GM10266 (cell line): ENCODE results near the gene ANKH.
A peak's percentile ranks its signal among the peaks of the same experiment; 100 is the strongest.

ENCODE experiments used
- DNase-seq: peaks from one replicate; pipeline ENCODE4 v3.0.0; 2012; ENCODE audit errors: extremely low spot score
- TF ChIP-seq, protein P1 (sequence below): IDR thresholded peaks from 2 replicates; pipeline ENCODE4 v1.5.1; 2012; ENCODE audit warnings: mild to moderate bottlenecking, low read depth; ENCODE audit not compliant: control insufficient read depth, insufficient read depth; ENCODE audit errors: missing control alignments

The ANKH gene

DNA sequence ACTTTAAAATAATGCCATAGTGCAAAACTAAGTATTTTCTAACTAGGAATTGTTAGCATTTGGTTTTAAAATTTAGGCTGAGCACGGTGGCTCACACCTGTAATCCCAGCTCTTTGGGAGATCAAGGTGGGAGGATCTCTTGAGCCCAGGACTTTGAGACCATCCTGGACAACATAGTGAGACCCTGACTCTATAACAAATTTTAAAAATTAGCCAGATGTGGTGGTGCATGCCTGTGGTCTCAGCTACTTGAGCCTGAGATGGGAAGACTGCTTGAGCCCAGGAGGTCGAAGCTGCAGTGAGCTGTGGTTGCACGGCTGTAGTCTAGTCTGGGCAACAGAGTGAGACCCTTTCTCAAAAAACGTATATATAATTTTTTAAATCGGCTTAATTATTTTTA lies 202.2 kb downstream of the ANKH start:
- TF ChIP-seq, protein P1, sequence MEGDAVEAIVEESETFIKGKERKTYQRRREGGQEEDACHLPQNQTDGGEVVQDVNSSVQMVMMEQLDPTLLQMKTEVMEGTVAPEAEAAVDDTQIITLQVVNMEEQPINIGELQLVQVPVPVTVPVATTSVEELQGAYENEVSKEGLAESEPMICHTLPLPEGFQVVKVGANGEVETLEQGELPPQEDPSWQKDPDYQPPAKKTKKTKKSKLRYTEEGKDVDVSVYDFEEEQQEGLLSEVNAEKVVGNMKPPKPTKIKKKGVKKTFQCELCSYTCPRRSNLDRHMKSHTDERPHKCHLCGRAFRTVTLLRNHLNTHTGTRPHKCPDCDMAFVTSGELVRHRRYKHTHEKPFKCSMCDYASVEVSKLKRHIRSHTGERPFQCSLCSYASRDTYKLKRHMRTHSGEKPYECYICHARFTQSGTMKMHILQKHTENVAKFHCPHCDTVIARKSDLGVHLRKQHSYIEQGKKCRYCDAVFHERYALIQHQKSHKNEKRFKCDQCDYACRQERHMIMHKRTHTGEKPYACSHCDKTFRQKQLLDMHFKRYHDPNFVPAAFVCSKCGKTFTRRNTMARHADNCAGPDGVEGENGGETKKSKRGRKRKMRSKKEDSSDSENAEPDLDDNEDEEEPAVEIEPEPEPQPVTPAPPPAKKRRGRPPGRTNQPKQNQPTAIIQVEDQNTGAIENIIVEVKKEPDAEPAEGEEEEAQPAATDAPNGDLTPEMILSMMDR: no peak

DNA sequence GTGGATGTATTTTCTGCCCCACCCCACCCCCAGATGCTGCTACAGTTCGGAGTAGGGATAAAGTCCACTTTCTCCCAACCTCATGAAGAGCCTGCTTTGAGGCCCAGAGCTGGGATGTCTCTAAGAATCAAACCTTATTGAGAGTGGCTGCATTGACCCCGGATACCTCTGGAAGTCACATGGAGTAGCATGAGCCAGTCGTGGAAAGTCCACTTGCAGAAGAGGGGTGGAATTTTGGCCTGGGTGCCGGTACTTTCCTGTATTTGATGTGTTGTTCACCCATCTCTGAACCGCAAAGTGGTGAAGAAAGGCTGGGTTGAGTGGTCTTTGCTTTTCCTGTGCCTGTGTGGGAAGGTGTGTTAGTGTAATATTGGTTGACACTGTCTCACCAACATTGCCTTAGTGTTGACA lies 203.4 kb downstream of the ANKH start:
- peak; percentile 22 for DNase-seq
- TF ChIP-seq, protein P1: no peak

More for the DNA sequence above, 202.2 kb downstream of the ANKH start:
- DNase-seq: no peak

DNA sequence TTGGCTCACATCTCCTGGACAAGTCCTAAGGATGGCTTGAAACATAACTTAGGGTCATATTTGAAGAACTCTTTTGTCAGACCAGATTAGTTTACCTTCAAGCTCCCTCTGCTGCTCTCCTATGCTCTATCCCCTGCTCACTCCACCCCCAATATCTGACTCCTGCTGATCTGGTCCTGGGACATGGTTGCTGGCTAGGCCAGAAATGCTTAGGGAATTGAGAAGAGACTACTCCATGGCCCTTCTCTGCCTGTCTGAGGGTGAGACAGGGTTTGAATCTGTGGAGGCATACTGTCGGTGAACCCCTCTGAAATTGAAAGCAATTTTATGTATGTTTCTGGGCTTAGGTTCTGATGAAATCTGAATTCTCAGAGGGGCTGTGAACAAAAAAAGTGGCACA lies 203.8 kb downstream of the ANKH start:
- no peak for DNase-seq
- TF ChIP-seq, protein P1: no peak

DNA sequence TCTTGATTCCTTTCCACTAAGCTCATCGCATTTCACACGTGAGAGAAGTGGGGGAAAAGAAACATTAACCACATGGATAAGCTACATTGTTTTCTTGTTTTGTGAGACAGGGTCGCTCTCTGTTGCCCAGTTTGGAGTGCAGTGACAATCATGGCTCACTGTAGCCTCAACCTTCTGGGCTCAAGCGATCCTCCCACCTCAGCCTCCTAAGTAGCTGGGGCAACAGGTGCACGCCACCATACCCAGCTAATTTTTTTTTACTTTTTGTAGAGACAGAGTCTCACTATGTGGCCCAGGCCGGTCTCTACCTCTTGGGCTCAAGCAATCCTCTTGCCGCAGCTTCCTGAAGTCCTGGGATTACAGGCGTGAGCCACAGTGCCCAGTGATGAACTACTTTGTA lies 204.3 kb downstream of the ANKH start:
- DNase-seq: no peak
- TF ChIP-seq, protein P1: no peak

DNA sequence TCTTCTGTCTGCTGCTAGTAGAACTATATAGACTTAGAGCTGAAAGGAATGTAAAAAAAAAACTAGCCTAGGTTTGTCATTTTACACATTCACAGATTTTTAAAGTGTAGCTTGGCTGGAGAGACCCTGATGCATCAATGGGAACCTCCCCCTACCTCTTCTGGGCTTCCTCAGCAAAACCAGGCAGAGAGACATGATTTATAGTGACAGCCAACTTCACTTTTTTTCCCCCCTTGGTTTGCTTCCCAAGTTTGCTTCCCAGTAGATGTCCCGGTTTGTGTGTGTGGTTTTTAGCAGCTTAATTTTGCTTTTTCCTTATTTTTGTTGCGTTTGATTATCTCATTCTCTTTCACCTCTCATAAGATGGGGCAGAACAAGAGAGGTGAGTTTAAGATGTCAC lies 205.2 kb downstream of the ANKH start:
- TF ChIP-seq, protein P1: no peak
- DNase-seq: no peak

DNA sequence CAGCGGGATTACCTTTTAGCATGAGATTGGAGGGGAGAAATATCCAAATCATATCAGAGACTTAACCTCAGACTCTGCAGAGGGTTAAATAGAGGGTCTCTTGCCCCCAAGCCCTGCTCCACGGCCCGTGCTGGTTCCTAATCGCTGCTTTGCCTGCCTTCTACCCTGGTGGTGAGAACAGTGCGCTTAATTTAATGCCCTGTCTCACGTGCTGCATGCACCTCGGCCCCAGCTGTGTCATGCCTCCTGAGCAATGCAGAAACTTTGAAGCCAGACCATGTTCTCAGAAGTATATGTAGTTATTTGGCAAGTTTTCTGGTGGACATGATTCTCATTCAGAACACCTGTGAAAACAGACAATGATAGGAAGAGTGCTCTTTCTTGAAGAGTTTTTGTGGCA lies 205.6 kb downstream of the ANKH start:
- DNase-seq: peak; percentile 58
- TF ChIP-seq, protein P1: no peak

DNA sequence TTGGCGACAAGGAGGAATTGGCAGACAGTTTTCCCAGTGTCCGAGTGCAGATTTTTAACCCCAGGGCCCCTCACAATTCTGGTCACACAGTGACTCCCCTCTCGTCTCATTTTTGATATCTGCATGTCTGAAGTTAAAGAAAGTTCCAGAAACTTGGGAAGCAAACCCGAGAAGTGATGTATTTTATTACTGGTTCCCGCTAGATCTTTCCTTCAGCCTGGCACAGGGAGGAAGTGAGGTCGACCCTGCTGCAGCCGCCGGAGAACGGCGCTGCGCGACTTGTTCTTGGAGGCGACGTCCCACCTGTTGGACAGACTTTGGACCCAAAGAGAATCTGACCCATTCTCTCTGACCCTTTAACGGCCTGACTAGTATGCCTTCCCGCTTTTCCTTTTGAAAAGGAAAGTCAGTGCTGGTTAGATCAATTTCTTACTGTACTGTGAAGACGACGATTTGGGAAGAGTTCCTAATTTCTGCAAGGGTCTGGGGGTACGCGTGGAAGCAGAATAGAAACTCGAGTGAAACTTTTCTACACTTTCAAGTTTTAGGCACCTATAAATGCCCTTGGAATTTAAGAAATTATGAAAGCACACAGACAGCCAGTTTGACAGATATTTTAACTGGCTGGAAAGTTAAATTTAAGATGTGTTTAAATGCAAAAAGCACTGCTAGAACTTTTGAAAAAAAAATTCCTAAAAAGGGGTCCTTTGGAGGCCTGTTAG lies 206.3 kb downstream of the ANKH start:
- TF ChIP-seq, protein P1: peak; percentile 41
- peak; percentile 34 for DNase-seq
